Nephron (organoid): ENCODE results near the gene MBOAT7.
"Not testable (repeated sequence)": the region's sequence is repeated elsewhere in the genome, so short reads cannot be mapped to it uniquely, and the experiment has no call there.

Experiments used
- H3K27ac Mint-ChIP-seq, 3 experiments: 2 replicates each; pipeline ENCODE4 v1.8.0; 2020; ENCODE audit warnings: mixed read lengths in 3 of 3, mild to moderate bottlenecking in 2 of 3, moderate library complexity in 1 of 3
- H3K27me3 Mint-ChIP-seq: 2 replicates; pipeline ENCODE4 v1.8.0; 2021; ENCODE audit warnings: low read depth, mild to moderate bottlenecking, moderate library complexity, mixed read lengths
- H3K36me3 Mint-ChIP-seq: 2 replicates; pipeline ENCODE4 v1.8.0; 2020; ENCODE audit warnings: low read depth, mixed read lengths
- H3K4me1 Mint-ChIP-seq: 2 replicates; pipeline ENCODE4 v1.8.0; 2020; ENCODE audit warnings: mixed read lengths
- H3K4me3 Mint-ChIP-seq, 3 experiments: 2 replicates each; pipeline ENCODE4 v1.8.0; 2020; ENCODE audit warnings: mild to moderate bottlenecking in 3 of 3, mixed read lengths in 3 of 3, moderate library complexity in 2 of 3
- H3K9me3 Mint-ChIP-seq: 2 replicates; pipeline ENCODE4 v1.8.0; 2020; ENCODE audit warnings: mixed read lengths
- CTCF ChIP-seq, 3 experiments: fragments of 200-600 bp; sonication (generic); IDR thresholded peaks; one replicate each; pipeline ENCODE4 v1.5.0; 2021; ENCODE audit warnings: antibody characterized with exemption in 3 of 3; ENCODE audit not compliant: unreplicated experiment in 3 of 3

The MBOAT7 gene

GRCh38 chr19:54172471-54173358 lies 16.7 kb downstream of the MBOAT7 start, which contains the start of gene TMC4:
Gene TMC4 (minus strand): TSS chr19:54173160. CDS start chr19:54173117, 43 bp downstream.
- Mint-ChIP-seq H3K27me3 (no peaks in the 10 kb centered on the region), H3K4me3 (peak within 1 kb of the TSS; percentile 73 to 78 (median 76)), H3K36me3 (peaks cover 3% of the 10 kb centered on the region), H3K9me3 (no peaks in the 10 kb centered on the region), H3K27ac (peak within 1 kb of the TSS in 2 of 3 experiments; percentile 20 to 80), H3K4me1 (peaks cover 5% of the 10 kb centered on the region)
- peak in 1 of 3 experiments; percentile 42 for TF ChIP-seq CTCF (IDR thresholded peaks at IDR 0.05; ENCODE audit: unreplicated experiment in 3 of 3)

- not testable (repeated sequence) for H3K9me3 Mint-ChIP-seq, H3K36me3 Mint-ChIP-seq, H3K27me3 Mint-ChIP-seq, H3K4me1 Mint-ChIP-seq
- Mint-ChIP-seq H3K27ac (peak overlapping the region in 2 of 3 experiments; percentile 4 to 10), H3K4me3 (peak overlapping the region in 2 of 3 experiments; percentile 46 to 60)
These were observed 17.5 kb downstream of the MBOAT7 start for GRCh38 chr19:54171736-54172431.

DNA sequence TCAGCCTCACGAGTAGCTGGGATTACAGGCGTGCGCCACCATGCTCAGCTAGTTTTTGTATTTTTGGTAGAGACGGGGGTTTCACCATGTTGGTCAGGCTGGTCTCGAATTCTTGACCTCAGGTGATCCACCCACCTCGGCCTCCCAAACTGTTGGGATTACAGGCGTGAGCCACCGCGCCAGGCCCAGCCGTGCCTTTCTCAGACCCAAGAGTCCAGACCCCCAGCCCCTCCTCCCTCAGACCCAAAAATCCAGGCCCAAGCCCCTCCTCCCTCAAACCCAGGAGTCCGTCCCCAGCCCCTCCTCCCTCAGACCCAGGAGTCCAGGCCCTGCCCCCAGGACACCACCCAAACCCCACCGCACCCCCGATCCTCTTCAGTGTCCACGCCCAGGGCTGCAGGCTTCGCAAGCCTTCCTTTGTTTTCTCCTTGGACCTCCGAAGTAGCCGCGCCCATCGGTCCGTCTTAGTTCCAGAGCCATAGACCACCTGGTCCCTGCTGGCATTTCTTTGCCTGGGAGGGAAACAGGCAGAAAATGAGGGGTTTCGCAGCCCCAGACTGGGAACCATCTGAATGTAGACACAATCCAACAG lies 20.1 kb downstream of the MBOAT7 start:
- H3K9me3 Mint-ChIP-seq = peaks cover 8% of the 10 kb centered on the region
- H3K4me1 Mint-ChIP-seq = peaks cover 5% of the 10 kb centered on the region
- no peak for TF ChIP-seq CTCF (IDR thresholded peaks at IDR 0.05; ENCODE audit: unreplicated experiment in 3 of 3)
- H3K36me3 Mint-ChIP-seq = peaks cover 1% of the 10 kb centered on the region
- no peak overlapping the region for H3K27ac Mint-ChIP-seq
- peaks cover 7% of the 10 kb centered on the region for H3K27me3 Mint-ChIP-seq
- no peak overlapping the region for H3K4me3 Mint-ChIP-seq

GRCh38 chr19:54168174-54168917 lies 21.0 kb downstream of the MBOAT7 start:
- peaks cover 3% of the 10 kb centered on the region for H3K36me3 Mint-ChIP-seq
- peaks cover 9% of the 10 kb centered on the region for H3K27me3 Mint-ChIP-seq
- H3K4me3 Mint-ChIP-seq = no peak overlapping the region
- H3K9me3 Mint-ChIP-seq = peaks cover 8% of the 10 kb centered on the region
- peaks cover 5% of the 10 kb centered on the region for H3K4me1 Mint-ChIP-seq
- TF ChIP-seq CTCF (IDR thresholded peaks at IDR 0.05; ENCODE audit: unreplicated experiment in 3 of 3) = peak; percentile 76 to 81 (median 79)
- H3K27ac Mint-ChIP-seq = no peak overlapping the region

DNA sequence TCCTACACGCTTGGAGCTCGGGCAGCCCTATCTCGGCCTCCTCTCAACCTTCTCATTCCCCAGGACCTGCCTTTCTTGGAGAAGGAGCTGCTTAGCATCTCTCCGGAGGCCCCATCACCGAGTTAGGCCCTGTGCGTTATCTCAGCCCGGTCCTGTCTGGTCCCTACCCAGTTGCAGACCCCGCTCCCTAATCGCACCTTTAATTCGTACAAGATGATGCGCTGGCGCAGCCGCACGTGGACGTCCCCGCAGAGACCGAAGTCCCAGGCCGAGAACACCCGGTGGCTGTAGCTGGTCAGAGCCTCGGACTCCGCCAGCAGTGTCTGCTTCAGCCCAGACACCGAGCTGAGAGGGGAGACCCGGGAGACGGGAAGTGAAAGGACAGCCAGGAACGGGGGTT lies 24.2 kb downstream of the MBOAT7 start:
- peaks cover 16% of the 10 kb centered on the region for H3K27me3 Mint-ChIP-seq
- peaks cover 11% of the 10 kb centered on the region for H3K36me3 Mint-ChIP-seq
- H3K4me3 Mint-ChIP-seq = no peak overlapping the region
- no peak overlapping the region for H3K27ac Mint-ChIP-seq
- peaks cover 13% of the 10 kb centered on the region for H3K9me3 Mint-ChIP-seq
- peaks cover 15% of the 10 kb centered on the region for H3K4me1 Mint-ChIP-seq
- TF ChIP-seq CTCF (IDR thresholded peaks at IDR 0.05; ENCODE audit: unreplicated experiment in 3 of 3) = no peak
